Cardiac fibroblast (primary cell): ENCODE results near the gene CALCOCO1.

ENCODE experiments used
- DNase-seq, 2 donors: peaks; one replicate each; pipeline versions ENCODE4 v3.0.0 to v3.0.0-alpha.2; 2010; ENCODE audit warnings: low read depth in 2 of 2
- H3K4me3 ChIP-seq, 2 donors: replicated peaks in 1 of 2; 1 replicate in 1 of 2; 2 replicates in 1 of 2; pipeline ENCODE4 v1.5.1; 2011; ENCODE audit warnings: low read depth in 2 of 2, low read length in 2 of 2, mild to moderate bottlenecking in 2 of 2, moderate library complexity in 1 of 2
- TF ChIP-seq, protein P1 (sequence below): IDR thresholded peaks from one replicate; pipeline ENCODE4 v1.5.1; 2011; ENCODE audit warnings: low read depth, mild to moderate bottlenecking, low read length, inconsistent platforms

Gene CALCOCO1

DNA sequence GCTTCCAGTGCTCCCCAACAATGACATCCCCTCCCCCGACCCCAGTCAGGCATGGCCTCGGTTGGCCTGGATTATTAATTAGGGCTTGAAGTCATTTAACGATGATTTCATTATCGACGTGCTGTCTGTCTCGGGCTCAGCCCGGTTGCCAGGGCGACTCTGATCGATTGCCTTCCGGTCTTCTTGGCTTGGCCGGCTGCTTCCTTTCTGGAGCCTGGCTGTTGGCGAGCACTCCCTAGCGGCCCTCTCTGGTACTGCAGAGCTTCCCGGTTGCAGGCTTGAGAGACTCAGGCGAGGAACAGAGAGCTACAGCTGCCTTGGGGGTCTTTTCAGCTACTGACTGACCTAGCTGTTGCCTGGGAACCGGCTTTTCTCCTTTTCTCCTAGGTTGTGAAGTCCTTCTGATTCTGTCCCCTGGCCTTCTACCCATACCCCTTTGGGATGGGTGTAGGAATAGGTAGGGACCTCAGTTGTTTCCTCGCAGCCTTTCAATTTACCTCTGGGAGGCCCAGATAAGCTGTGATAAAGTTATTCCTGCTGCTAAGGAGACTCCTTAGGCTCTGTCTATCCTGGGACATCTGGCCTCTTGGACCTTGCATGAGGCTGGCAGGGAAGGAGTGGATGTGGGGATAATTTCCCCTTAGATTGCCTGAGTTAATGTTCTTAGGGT is 30.0 kb upstream of the CALCOCO1 start:
- peak; percentile 74 to 80 for DNase-seq
- no peak overlapping the region for H3K4me3 ChIP-seq
- TF ChIP-seq, protein P1, sequence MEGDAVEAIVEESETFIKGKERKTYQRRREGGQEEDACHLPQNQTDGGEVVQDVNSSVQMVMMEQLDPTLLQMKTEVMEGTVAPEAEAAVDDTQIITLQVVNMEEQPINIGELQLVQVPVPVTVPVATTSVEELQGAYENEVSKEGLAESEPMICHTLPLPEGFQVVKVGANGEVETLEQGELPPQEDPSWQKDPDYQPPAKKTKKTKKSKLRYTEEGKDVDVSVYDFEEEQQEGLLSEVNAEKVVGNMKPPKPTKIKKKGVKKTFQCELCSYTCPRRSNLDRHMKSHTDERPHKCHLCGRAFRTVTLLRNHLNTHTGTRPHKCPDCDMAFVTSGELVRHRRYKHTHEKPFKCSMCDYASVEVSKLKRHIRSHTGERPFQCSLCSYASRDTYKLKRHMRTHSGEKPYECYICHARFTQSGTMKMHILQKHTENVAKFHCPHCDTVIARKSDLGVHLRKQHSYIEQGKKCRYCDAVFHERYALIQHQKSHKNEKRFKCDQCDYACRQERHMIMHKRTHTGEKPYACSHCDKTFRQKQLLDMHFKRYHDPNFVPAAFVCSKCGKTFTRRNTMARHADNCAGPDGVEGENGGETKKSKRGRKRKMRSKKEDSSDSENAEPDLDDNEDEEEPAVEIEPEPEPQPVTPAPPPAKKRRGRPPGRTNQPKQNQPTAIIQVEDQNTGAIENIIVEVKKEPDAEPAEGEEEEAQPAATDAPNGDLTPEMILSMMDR, result peak; percentile 99

DNA sequence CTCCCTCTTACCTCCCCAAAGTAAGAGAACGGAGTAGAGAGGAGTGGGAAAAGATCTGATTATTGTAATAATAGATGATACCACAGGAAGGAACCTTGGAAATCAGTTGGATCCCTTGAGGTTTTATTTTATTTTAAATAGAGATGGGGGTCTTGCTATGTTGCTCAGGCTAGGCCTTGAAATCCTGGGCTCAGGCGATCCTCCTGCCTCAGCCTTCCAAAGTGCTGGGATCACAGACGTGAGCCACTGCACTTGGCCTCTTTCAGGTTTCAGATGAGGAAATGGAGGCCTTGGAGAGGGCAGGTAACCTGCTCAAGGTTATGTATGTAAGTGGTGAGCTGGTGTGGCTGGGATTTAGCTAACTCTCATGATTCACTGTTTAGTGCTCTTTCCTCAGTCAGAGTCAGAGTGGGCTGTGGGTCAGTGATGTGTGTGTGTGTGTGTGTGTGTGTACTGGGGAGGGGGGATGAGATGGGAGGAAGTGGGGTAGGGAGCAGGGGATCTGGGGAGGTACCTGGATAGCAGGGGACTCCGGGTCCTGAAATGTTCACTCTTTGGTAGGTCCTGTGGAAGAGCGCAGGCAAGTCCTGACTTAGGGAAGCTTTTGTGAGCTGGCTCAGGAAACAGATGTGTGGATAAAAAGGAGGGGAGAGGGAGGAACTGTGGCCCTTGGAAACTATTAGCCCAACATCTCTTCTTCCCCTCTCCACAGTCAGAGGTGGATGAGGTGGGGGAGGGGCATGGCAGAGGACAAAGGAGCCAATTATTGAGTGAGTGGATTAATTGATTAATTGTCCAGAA is 29.2 kb upstream of the CALCOCO1 start:
- TF ChIP-seq, protein P1, result no peak
- no peak overlapping the region for H3K4me3 ChIP-seq
- DNase-seq, result no peak

DNA sequence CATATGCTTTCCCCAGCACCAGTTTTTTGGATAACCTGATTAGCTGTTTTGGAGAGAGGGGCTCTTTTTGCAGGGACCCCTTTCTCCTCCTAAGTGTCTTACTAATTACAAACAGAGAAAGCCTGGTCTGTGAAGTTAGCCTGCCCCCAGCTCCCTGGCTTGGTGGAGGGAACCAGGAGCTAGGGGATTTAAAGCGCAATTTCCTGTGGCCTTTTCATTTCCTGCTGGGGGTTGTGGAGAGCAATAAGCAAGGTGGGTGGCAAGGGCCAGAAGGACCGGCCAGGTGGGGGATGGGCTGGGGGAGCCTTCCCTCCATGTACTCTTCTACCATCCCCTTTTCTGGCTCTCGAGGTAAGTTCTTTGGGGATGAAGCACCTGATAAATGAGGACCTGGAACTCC is 28.6 kb upstream of the CALCOCO1 start:
- H3K4me3 ChIP-seq, result no peak overlapping the region
- DNase-seq, result no peak
- TF ChIP-seq, protein P1, result no peak

DNA sequence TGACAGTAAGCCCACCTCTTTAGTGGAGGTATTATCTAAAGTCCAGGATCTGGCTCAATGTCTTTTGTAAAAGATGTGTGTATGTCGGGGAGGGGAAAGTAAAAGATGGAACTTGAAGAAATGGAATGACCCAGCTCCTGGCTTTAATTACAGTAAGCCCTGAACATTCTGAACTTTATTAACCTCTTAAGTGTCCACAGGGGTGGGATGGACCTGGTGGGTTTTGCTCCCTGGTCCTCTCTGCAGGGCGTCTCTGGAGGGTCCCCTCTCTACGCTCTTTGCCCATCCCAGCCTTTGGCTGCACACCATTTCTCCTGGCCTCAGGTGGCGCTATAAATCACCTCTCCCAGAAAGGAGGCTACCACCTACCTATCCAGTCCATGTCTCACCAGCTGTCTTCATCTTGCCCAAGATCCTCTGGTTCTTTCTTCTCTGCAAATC is 28.2 kb upstream of the CALCOCO1 start:
- TF ChIP-seq, protein P1, result no peak
- no peak for DNase-seq
- H3K4me3 ChIP-seq, result no peak overlapping the region

DNA sequence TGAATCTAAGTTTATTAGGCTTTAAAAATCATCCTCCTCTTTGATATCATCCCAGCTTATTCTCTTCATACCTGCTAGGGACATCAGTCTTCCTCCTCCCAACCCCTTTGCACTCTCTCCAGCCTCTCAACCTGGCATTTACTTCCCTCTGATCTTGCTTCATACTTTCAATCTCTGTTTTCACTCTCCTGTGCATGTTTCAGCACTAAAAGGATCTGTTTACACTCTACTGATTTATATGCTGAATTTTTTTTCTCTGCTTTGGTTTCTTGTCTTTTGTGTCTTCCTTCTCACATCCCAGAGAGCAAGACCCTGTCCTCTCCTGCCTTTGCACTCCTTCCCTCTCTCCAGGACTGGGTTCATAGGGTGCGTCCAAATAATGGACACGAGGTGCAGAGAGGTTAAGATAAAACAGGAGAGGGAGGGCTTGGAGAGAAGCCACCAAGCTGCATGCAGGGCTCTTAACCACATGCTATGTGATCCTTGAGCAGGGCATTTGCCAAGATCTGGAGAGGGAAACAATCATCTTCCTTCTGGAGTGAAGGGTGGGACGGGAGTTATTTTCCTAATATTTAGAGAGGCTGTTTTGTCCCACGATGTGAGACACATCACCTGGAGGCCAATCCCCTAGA is 27.5 kb upstream of the CALCOCO1 start:
- peak; percentile 13 to 65 for DNase-seq
- no peak overlapping the region for H3K4me3 ChIP-seq
- TF ChIP-seq, protein P1, result no peak

DNA sequence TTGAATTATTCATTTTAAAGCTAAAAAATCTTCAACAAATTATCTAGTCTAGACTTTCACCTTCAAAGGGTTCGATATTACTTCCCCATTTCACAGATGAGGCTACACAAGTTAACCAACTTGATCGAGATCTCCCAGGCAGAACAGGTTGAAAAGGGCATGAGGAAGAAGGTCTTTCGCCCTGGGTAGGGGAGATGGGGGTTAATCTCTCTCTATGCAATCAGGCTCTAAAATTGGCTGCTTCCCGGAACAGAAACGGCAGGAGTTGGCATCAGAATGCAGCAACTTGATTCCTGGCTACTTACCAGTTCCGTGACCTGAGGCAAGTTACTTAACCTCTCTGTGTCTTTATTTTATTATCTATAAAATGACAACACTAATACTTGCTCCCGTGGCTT is 26.9 kb upstream of the CALCOCO1 start:
- TF ChIP-seq, protein P1, result no peak
- no peak for DNase-seq
- H3K4me3 ChIP-seq, result no peak overlapping the region
